ENCODE data around the gene NYNRIN. TPM values are rescaled to one million over a fixed set of nuclear protein-coding genes. Genes with fewer than 3 reads are reported as not detected.

The NYNRIN gene
- total RNA-seq: 13.8 TPM

GRCh38 chr14:24398653-24399446 is at the start of gene NYNRIN:
Gene NYNRIN, plus strand, starts transcription at chr14:24399003. Its CDS starts 244 bp downstream, at chr14:24399247.

GRCh38 chr14:24367514-24368211 is 31.1 kb upstream of the NYNRIN start, which contains the start of gene NFATC4:
Gene NFATC4, plus strand, starts transcription at chr14:24368184. Its CDS starts 157 bp downstream, at chr14:24368341.

GRCh38 chr14:24429395-24430142 is 30.8 kb downstream of the NYNRIN start, which contains the start of the genes CBLN3 and KHNYN:
Gene CBLN3, minus strand, starts transcription at chr14:24429668. Its CDS starts 614 bp downstream, at chr14:24429054.
Gene KHNYN, plus strand, starts transcription at chr14:24429954. Its CDS starts 777 bp downstream, at chr14:24430731.

GRCh38 chr14:24442240-24443052 is 43.6 kb downstream of the NYNRIN start, which contains the start of gene SDR39U1:
Gene SDR39U1, minus strand, starts transcription at chr14:24442776. Its CDS starts 7 bp downstream, at chr14:24442769.

Small RNA genes lying within 50 kb of the gene (small RNA-seq; reads per million reads assigned to genes)
- not detected for gene RF00026

Other genes with a start within 250 kb of the NYNRIN start
- gene IRF9, start 237.7 kb upstream of the NYNRIN start, total RNA-seq: 38.5 TPM
- 26.3 TPM for gene REC8, start 226.9 kb upstream of the NYNRIN start, total RNA-seq
- 19.4 TPM for gene IPO4, start 210.2 kb upstream of the NYNRIN start, total RNA-seq
- 21.5 TPM for gene TM9SF1, start 203.6 kb upstream of the NYNRIN start, total RNA-seq
- not detected for gene TSSK4, start 193.3 kb upstream of the NYNRIN start, total RNA-seq
- gene CHMP4A, start 185.5 kb upstream of the NYNRIN start, total RNA-seq: 33.2 TPM
- gene MDP1, start 182.9 kb upstream of the NYNRIN start, total RNA-seq: 16.1 TPM
- gene NEDD8, start 166.6 kb upstream of the NYNRIN start, total RNA-seq: 94.6 TPM
- gene GMPR2, start 166.1 kb upstream of the NYNRIN start, total RNA-seq: 48.9 TPM
- gene TINF2, start 156.4 kb upstream of the NYNRIN start, total RNA-seq: 37.6 TPM
- 3.0 TPM for gene TGM1, start 135.8 kb upstream of the NYNRIN start, total RNA-seq
- 31.4 TPM for gene RABGGTA, start 127.4 kb upstream of the NYNRIN start, total RNA-seq
- 10.4 TPM for gene DHRS1, start 99.2 kb upstream of the NYNRIN start, total RNA-seq
- 20.3 TPM for gene NOP9, start 99.2 kb upstream of the NYNRIN start, total RNA-seq
- 2.8 TPM for gene CIDEB, start 91.0 kb upstream of the NYNRIN start, total RNA-seq
- 1.8 TPM for gene LTB4R2, start 88.9 kb upstream of the NYNRIN start, total RNA-seq
- 1.2 TPM for gene LTB4R, start 87.5 kb upstream of the NYNRIN start, total RNA-seq
- 3.2 TPM for gene ADCY4, start 63.9 kb upstream of the NYNRIN start, total RNA-seq
- gene RIPK3, start 59.0 kb upstream of the NYNRIN start, total RNA-seq: 0.69 TPM
- 5.5 TPM for gene NFATC4, start 30.8 kb upstream of the NYNRIN start, total RNA-seq
- gene CBLN3, start 30.7 kb downstream of the NYNRIN start, total RNA-seq: 0.46 TPM
- gene KHNYN, start 31.0 kb downstream of the NYNRIN start, total RNA-seq: 15.7 TPM
- 22.4 TPM for gene SDR39U1, start 43.8 kb downstream of the NYNRIN start, total RNA-seq
- not detected for gene CMA1, start 109.3 kb downstream of the NYNRIN start, total RNA-seq
- 1.6 TPM for gene CTSG, start 177.2 kb downstream of the NYNRIN start, total RNA-seq
- not detected for gene GZMH, start 210.7 kb downstream of the NYNRIN start, total RNA-seq
- not detected for gene GZMB, start 235.2 kb downstream of the NYNRIN start, total RNA-seq

Data from diencephalon (tissue), 1 donor.